D721Med (cell line): Measurements from ENCODE around the gene NAPG.

Source experiments
- DNase-seq: peaks from one replicate; pipeline ENCODE4 v3.0.0; 2011; ENCODE audit warnings: low spot score; ENCODE audit not compliant: insufficient read length
- FAIRE-seq: peaks from 2 replicates; lab custom pipeline; 2011; peaks lifted over from hg19 to GRCh38; lab: Jason Lieb, UNC
- CTCF ChIP-seq: IDR thresholded peaks from 2 replicates; pipeline ENCODE4 v1.5.1; 2012; ENCODE audit warnings: mild to moderate bottlenecking, control low read depth; ENCODE audit not compliant: insufficient read depth; ENCODE audit errors: missing control alignments

The NAPG gene

GRCh38 chr18:10482985-10483949, 42.6 kb upstream of the NAPG start:
- DNase-seq, result no peak
- FAIRE-seq, result no peak
- TF ChIP-seq CTCF, result no peak

- DNase-seq, result no peak
- FAIRE-seq, result no peak
- TF ChIP-seq CTCF, result no peak
These were observed 40.4 kb upstream of the NAPG start for GRCh38 chr18:10485475-10485874.

GRCh38 chr18:10486362-10486761, 39.5 kb upstream of the NAPG start:
- FAIRE-seq, result no peak
- DNase-seq, result no peak
- no peak for TF ChIP-seq CTCF

GRCh38 chr18:10487154-10487553, 38.7 kb upstream of the NAPG start:
- TF ChIP-seq CTCF, result no peak
- FAIRE-seq (no peak), DNase-seq (no peak)

GRCh38 chr18:10488017-10488416, 37.8 kb upstream of the NAPG start:
- no peak for TF ChIP-seq CTCF
- FAIRE-seq (no peak), DNase-seq (no peak)

- DNase-seq (no peak), FAIRE-seq (no peak)
- TF ChIP-seq CTCF, result peak; percentile 54
These were observed 35.2 kb upstream of the NAPG start for GRCh38 chr18:10490401-10491165.

GRCh38 chr18:10495936-10496335, 29.9 kb upstream of the NAPG start:
- no peak for TF ChIP-seq CTCF
- FAIRE-seq (no peak), DNase-seq (no peak)
